GM18951 (cell line): ENCODE results near the gene PCDH9.

Source experiments
- POLR2A ChIP-seq: IDR thresholded peaks from 4 replicates; pipeline ENCODE4 v1.6.1; 2011; ENCODE audit warnings: mild to moderate bottlenecking; ENCODE audit not compliant: insufficient read length, insufficient read depth; ENCODE audit errors: extremely low read depth
- in situ Hi-C: fragments of 300-500 bp; cut with MboI; formaldehyde crosslinking; loops from one replicate; pipeline ENCODE4 v1.12.0; 2022; ENCODE audit warnings: low sequenced_read_pairs, mixed read lengths, inconsistent platforms; ENCODE audit not compliant: unreplicated experiment

PCDH9 gene

GRCh38 chr13:66427458-66427861 is 802.7 kb downstream of the PCDH9 start:
- no peak for TF ChIP-seq POLR2A
- in situ Hi-C loops = no loop called here

- TF ChIP-seq POLR2A = no peak
- in situ Hi-C loops = no loop called here
These were observed 804.4 kb downstream of the PCDH9 start for GRCh38 chr13:66425741-66426140.

DNA sequence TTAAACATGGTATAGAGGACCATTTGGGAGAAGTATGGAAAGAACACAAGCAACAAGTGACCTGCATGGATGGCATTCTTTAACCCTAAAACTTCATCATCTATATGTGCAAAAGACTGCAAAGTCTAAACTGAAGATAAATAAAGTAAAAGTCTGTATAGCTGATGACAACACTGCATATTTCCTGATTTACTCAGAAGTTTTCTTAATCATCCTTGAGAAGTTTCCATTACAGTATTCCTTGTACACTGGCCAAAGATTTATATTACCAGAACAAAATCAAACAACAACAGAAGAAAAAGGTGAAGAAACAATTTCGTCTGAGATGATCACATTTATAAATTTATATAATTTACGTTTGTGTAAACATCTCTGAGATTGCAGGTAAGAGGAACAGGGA is 805.7 kb downstream of the PCDH9 start:
- no peak for TF ChIP-seq POLR2A
- in situ Hi-C loops = no loop called here

GRCh38 chr13:66415444-66415843 is 814.7 kb downstream of the PCDH9 start:
- no peak for TF ChIP-seq POLR2A
- in situ Hi-C loops = no loop called here

DNA sequence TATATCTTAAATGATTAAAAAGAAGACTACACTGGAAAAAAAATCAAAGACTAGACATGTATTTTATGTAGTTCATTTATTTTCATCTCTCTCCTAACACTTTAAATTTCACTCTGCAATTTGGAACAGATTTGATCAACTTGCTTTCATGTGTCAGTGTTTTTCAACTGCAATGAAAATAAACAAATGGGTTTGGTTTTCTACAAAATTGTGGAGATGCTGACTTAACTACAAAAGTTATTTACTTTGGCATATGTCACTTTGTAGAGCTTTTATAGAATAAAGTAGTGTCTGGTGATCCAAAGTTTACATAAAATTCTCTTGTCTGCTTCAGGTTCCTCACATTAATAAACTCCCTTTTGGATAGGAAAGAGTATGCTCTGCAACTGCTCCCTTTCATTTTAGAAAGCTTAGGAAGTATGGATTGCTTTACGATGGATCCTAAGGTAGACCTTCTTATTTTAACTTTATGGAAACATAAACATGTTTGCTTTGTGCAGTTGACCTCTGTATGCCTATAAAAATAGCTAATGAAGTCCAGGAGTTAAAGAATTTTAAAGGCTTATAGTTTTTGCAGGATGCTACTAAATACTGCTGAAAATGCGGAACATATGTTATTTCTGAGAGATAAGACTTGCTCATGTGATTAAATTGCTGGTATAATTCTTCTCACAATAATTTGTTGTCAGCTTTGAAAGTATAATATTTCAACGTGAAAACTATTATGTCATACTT is 815.9 kb downstream of the PCDH9 start:
- TF ChIP-seq POLR2A = no peak
- in situ Hi-C loops = no loop called here

DNA sequence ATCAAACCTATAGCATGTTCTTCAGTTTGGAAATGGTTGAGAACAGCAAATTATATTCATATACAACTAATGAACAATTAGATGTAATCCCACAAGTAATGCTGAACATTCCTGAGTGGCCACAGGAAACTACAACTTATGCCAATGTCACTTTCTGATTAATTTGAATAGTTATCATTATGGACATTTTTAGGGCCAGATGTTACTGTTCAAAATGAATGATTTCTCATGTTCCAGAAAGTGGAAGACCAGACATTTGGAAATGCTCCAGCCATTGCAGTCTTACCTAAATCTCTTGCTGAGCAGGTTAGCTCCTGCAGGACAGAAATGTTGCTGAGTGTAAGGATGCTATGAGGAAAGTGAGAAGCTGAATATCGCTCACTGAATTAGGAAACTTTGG is 819.8 kb downstream of the PCDH9 start:
- in situ Hi-C loops = no loop called here
- no peak for TF ChIP-seq POLR2A

DNA sequence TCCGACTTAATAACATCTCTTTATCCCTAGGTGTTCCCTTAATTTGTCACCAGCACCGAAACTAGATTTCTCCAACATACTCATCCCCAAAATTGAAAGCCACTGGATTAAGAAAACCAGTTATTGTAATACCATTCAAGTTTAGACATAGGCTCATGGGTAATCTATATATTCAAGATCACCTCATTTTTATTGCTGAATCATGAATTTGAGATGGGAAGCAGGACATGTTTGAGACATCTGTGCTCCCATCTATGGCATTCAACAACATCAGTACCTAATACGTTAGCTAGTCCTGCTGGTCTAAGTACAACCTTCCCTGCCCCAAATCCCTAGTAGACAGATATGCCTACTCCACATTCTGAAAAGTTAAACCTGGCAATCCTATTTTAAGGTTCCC is 820.6 kb downstream of the PCDH9 start:
- in situ Hi-C loops = no loop called here
- no peak for TF ChIP-seq POLR2A

DNA sequence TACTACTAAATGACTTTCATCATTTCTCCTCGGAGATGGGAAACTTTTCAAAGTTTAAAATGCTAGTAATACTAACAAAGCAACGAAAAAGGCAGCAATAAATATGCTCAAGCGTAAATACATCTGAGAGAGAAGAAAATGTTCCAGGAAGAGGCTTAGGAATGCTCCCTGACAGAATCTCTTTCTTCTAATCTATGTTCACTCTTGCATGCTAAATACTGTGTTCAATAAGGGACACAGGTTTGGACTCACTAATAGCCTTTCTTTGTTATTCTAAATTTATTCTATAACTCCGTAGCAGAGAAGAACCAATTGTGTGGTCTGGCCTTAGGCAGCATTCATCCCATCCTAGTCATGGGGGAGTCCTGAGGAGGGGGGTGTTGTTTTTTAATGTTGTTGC is 823.0 kb downstream of the PCDH9 start:
- in situ Hi-C loops = no loop called here
- TF ChIP-seq POLR2A = no peak

GRCh38 chr13:66405908-66406802 is 824.0 kb downstream of the PCDH9 start:
- no peak for TF ChIP-seq POLR2A
- in situ Hi-C loops = no loop called here

DNA sequence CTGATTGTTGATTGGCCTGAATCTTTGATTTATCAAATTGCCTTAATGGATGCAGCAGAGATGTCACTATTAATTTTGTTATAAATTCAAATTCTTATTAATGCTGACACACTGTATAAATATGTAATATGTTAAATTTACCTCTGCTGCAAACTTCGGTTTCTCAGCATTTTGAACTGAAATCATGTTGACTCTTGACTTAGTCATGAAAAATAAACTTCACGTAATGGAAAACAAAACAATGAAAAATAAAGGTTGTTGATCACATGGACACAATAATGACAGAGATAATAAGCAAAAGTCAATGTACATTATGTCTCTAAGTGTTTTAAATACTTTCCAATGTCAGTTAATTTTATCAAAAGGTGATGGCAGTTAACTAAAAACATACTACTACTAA is 827.6 kb downstream of the PCDH9 start:
- no peak for TF ChIP-seq POLR2A
- in situ Hi-C loops = no loop called here

DNA sequence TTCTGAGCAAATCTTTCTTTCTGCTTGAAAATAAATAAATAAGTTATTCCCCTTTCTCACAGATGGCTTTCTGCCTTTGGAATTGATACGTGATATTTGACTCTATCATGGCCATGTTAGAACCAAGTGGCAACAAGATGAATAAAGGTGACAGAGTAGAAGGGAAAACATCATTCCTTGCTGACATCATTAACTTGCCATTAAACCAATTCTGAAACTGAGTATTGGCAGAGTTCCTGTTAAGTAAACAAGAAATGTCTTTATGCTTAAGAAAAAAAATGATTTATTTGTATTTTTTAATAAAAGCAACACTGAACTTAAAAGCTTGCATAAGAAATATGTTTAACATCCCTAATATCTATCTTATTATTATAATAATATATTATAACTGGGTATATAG is 828.1 kb downstream of the PCDH9 start:
- no peak for TF ChIP-seq POLR2A
- in situ Hi-C loops = no loop called here

GRCh38 chr13:66400292-66400691 is 829.8 kb downstream of the PCDH9 start:
- in situ Hi-C loops = no loop called here
- TF ChIP-seq POLR2A = no peak

DNA sequence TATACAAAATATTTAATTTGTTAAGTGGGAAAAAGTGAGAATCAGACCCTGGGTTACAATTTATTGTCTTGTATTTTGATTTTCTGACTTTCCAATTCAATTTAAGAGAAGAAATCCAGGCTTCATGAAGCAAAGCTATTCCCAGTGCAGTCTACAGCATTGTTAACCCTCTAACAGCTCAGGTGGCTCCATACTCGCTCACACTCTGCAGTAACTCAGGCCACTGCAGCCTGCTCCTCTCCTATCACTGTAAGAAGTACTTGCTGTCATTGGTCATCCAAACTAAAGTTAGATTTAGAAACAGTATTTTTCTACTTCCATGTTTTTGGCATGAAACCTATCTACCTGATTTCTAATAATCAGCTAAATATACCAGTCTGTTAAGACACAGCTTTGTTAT is 830.3 kb downstream of the PCDH9 start:
- in situ Hi-C loops = no loop called here

DNA sequence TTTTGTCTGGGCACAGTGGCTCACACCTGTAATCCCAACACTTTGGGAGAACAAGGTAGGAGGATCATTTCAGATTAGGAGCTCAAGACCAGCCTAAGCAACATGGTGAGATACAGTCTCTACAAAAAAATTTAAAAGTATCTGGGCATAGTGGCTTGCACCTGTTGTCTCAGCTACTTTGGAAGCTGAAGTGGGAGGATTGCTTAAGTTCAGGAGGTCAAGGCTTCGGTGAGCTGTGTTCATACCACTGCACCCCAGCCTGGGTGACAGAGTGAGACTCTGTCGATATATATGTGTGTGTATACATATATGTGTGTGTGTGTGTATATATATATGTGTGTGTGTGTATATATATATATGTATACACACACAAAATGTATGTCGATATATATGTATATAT is 833.0 kb downstream of the PCDH9 start:
- TF ChIP-seq POLR2A = no peak
- in situ Hi-C loops = no loop called here

More for the DNA sequence above, 830.3 kb downstream of the PCDH9 start:
- TF ChIP-seq POLR2A = no peak
